ENCODE results near the gene GARIN5A.
A peak's percentile ranks its signal among the peaks of the same experiment; 100 is the strongest.

The GARIN5A gene

GRCh38 chr19:50432221-50433028, 44.2 kb downstream of the GARIN5A start, which contains the start of gene MYBPC2:
TSS of gene MYBPC2 (plus strand) at chr19:50432892. CDS start at chr19:50432954, 62 bp downstream.
- peak; percentile 15 for DNase-seq

GRCh38 chr19:50431343-50432220, 45.1 kb downstream of the GARIN5A start:
- peak; percentile 81 for DNase-seq

GRCh38 chr19:50430888-50431342, 45.7 kb downstream of the GARIN5A start:
- no peak for DNase-seq

- no peak for DNase-seq
Observed at GRCh38 chr19:50428772-50429463, 47.7 kb downstream of the GARIN5A start.

- DNase-seq: no peak
Observed at GRCh38 chr19:50427997-50428425, 48.6 kb downstream of the GARIN5A start.

- no peak for DNase-seq
Observed at GRCh38 chr19:50427318-50427925, 49.2 kb downstream of the GARIN5A start.

GRCh38 chr19:50425581-50425980, 51.1 kb downstream of the GARIN5A start:
- DNase-seq: no peak

GRCh38 chr19:50423279-50424113, 53.2 kb downstream of the GARIN5A start:
- DNase-seq: no peak

- no peak for DNase-seq
Observed at GRCh38 chr19:50422397-50423278, 54.0 kb downstream of the GARIN5A start.

- no peak for DNase-seq
Observed at GRCh38 chr19:50420808-50421207, 55.8 kb downstream of the GARIN5A start.

GRCh38 chr19:50420127-50420526, 56.5 kb downstream of the GARIN5A start:
- no peak for DNase-seq

- no peak for DNase-seq
Observed at GRCh38 chr19:50419580-50420035, 57.0 kb downstream of the GARIN5A start.

GRCh38 chr19:50419022-50419579, 57.5 kb downstream of the GARIN5A start:
- no peak for DNase-seq

GRCh38 chr19:50418176-50419021, 58.2 kb downstream of the GARIN5A start, which contains the start of gene SPIB:
TSS of gene SPIB (plus strand) at chr19:50418938. CDS start at chr19:50418963, 25 bp downstream.
- DNase-seq: no peak

- no peak for DNase-seq
Observed at GRCh38 chr19:50417111-50418081, 59.3 kb downstream of the GARIN5A start.

All from COR-L47 (cell line).